Frontal cortex (tissue), 4 donors: Measurements from ENCODE around the gene FSIP1. TPM values are rescaled to one million over a fixed set of nuclear protein-coding genes. Genes with fewer than 3 reads are reported as not detected.

ENCODE experiments used
- DNase-seq, 2 donors: peaks; one replicate each; pipeline ENCODE4 v3.0.0; 2012; ENCODE audit warnings: low spot score in 2 of 2
- FAIRE-seq: peaks from 2 replicates; lab custom pipeline; 2012; peaks lifted over from hg19 to GRCh38; lab: Jason Lieb, UNC
- total RNA-seq: library from RNA; depleted of rRNA; stranded (reverse); fragments of >200 nt; gene quantifications from one replicate; pipeline ENCODE4 v1.2.3, GENCODE V29; 2014
- donor health status: control.
- donor health status: control.
- donor health status: control.

Gene FSIP1
- total RNA-seq, 1 donor from 2014 or later: 17.5 TPM

DNA sequence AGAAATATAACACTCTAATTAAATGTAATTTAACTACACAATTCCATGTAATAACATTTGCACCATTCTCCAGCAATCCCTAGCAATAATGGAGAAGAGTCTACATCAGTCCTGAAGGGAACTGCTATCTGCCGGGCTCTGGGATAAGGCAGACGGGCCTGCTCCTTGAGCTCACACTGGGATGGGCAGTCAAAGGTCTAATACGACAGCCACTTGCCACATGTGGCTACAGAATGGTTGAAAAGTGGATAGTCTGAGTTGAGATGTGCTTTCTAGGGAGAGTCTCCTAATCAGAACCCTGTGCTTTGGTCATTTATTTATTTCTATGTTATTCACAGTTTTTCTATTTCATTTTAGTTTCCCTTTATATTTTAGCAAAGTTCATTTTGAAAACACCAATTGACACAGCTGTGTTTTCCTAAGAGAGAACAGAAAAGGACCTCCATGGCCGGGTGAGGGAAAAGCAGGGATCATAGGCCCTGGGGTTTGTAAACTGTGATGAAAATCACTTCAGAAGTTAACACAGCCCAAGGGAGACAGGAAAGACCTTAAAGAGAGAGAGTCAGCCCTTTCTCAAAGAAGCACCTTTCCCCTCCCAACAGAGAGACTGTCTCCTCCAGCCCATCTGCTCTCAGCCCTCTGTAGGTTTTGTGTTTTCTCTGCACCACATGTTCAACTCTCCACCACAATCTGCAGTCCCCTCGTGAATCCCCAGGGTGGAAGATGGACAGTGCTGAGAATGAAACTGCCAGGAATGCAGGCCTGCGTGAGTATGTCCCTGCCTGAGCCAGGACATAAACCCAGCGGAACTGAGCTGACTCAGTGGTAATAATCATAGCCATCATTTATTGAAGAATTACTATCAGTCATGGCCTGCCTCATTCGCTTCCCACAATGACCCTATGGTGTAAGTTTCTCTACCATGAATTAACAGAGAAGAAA is 11.6 kb downstream of the FSIP1 start:
- no peak for FAIRE-seq
- no peak for DNase-seq

DNA sequence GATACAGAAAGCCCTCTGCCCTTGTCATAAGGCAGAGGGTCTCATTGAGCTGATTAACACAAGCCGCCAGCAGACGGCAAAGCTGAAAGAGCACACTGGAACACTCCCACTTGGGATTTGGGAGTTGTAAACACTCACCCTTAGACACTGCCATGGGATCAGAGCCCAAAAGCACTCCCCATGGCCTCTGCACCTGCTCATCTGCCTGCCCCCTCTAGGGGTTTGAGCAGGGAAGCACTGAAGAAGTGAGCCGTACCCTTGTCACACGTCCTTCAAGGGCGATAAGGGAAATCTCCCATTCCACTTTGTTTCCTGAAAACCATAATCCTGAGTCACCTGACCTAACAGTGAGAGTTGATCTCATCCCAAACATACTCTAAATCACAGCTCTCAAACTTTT is 14.7 kb downstream of the FSIP1 start:
- DNase-seq: no peak
- no peak for FAIRE-seq

DNA sequence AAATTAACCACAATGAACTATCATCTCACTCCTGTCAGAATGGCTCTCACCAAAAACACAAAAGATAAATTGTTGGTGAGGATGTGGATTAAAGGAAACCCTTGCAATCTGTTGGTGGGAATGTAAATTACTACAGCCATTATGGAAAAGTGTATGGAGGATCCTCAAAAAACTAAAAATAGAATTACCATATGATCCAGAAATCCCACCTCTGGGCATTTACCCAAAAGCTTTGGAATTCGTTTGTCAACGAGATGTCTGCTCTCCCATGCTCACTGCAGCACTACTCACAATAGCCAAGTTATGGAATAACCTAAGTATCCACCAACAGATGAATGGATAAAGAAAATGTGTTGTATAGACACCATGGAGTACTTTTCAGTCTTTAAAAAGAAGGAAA is 21.6 kb downstream of the FSIP1 start:
- DNase-seq: no peak
- FAIRE-seq: no peak

DNA sequence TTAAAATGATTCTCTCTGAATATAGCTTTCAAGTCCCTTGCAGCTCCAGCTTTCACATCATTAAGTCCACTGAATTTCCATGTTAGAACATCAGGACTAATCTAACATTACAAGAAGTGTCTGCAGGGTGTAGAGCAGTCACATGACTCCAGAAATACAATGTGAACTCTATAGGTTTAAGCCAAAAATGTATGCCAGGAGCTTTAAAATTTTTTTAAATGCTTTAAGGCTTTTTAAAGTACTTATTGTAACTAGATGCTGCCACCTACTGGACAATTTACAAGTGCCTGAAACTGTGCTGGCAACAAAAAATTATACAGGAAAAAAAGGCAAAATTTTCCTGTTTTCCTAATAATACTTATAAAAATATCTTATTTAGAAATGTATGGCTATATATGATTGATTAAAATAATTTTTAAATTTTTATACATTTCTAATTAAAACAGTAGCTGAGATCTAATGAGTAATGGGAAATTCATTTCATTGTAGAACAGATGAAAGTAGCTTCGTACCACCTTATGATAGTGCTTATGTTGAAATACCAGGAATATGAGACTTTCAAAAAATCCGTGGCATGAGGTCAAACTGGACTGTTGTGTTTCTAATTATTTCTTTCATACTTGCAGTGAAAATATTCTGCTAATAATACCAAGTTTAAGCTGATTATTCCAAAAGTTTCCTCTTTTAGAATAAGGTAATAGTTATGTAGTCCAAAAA is 25.7 kb downstream of the FSIP1 start:
- DNase-seq (no peak), FAIRE-seq (peak; percentile 86)

DNA sequence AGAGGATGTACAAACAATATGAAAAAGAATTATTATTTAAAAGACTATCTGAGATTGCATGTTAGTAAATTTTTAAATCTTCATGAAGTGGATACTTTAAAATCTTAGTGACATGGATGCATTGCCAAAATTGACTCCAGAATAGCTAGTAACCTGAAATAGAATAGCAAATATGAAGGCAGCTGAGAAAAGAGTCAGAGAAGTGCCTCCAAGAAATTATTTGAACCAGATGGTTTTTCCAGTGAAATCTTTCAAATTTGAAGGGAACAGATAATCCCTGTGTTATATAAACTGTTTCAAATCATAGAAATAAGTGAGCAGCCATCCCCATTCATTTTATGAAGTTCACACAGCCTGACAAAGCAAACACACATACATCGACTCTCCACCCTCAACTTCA is 29.6 kb downstream of the FSIP1 start:
- DNase-seq (no peak), FAIRE-seq (no peak)

DNA sequence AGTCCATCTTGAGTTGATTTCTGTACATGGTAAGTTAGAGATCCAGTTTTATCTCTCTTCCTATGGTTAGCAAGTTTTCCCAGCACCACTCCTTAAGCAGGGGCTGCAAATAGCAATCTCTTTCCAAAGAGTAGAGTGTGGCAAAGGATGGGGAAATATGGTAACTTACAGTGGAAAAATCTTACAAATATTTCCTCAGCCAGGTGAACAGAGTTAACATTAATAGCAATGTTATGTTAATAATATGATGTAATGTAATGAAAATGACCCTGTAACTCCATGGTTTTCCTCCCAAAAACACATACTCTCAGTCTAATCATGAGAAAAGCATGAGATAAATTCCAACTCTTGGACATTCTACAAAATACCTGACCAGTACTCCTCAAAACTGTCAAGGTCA is 30.4 kb downstream of the FSIP1 start:
- DNase-seq (no peak), FAIRE-seq (no peak)

DNA sequence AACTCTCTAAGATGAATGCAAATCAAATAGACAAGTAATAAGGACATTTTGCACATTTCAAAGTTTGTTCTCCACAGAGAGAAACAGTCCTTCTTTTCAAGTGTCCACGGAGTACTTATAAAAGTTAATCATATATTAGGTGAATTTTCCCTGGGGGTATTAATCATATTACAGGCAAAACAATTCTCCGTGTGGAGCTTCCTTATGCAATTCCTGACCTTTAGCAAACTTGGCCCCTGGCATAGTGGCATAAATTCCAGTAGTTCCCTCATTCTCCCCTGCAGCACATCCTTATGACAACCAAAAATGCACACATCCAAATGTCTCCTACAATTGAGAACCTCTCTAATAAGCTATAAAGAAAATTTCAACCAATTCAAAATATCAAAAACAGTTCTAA is 34.4 kb downstream of the FSIP1 start:
- FAIRE-seq (no peak), DNase-seq (no peak)

DNA sequence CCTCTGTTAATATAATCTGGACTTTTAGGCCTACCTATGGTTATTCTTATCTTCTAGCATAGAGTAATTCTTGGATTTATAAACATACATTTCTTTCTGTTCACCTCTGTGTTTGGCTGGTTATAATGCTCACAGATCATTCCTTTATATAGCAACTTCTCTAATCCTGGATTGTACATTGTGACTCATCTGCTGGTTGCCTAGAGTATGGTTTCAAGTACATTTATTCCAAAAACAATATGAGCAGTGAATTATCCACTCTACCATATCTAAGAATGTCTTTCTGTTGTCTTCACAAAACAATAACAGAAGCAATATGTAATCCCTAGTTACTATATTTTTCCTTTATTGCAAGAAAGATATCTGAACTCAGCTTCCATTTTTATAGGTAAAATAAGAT is 35.3 kb downstream of the FSIP1 start:
- FAIRE-seq: no peak
- no peak for DNase-seq

DNA sequence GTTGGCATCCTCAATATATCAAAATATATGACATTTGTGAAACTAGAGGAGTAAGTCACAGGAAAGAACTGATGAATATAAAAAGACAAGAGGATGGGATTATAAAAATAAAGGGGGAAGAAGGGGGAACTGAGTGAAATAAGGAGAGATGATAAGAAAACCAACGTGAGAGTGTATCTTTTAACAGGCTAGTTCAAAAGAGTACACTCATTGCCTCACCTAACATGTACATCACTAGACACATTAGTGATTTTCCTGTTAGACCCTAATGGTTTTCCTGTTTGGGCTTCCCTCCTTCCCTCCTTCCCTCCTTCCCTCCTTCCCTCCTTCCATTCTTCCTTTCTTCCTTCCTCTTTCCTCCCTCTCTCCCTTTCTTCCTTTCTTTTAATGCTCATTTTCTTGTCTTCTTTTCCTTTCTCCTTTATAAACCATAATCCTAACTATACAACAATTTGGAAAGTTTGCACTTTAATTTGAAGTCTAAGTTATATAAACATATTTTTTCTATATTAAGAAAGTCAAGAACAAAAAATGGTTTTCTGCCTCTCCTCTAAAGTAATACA is 35.8 kb downstream of the FSIP1 start:
- no peak for DNase-seq
- no peak for FAIRE-seq

DNA sequence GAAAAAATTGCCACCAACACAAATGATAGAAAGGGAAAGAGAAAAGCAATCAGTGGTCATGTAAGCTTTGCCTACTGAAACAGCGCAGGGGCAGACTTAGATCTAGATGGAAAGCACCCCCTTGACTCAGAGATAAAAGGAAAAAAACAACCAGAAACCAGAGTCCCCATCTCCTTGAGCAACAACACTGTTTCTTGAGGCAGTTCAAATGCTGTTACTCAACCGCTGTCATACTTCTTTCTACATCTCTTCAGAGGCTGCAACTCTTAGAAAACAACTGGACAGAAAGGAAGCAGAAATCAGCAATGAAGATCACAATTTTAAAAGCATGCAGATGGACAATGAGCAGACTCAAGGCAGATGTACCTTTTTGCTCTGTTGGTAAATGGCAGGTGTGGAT is 36.5 kb downstream of the FSIP1 start:
- FAIRE-seq (no peak), DNase-seq (no peak)

DNA sequence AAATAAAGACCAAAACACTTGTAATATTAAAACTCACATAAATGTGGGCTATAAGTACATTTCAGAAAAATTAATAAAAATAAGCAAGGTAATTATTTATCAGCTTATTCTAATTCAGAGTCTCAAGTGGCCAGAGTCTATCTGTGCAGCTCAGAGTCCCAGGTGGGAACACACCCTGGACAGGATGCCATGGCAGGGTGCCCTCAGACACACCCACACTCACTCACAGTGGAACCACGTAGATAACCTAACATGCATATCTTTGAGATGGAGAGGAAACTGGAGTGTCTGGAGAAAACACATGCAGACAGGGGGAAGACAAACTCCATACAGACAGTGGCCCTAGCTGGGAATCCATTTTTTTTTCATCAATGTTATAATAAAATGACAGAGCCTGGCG is 37.2 kb downstream of the FSIP1 start:
- DNase-seq (no peak), FAIRE-seq (no peak)

DNA sequence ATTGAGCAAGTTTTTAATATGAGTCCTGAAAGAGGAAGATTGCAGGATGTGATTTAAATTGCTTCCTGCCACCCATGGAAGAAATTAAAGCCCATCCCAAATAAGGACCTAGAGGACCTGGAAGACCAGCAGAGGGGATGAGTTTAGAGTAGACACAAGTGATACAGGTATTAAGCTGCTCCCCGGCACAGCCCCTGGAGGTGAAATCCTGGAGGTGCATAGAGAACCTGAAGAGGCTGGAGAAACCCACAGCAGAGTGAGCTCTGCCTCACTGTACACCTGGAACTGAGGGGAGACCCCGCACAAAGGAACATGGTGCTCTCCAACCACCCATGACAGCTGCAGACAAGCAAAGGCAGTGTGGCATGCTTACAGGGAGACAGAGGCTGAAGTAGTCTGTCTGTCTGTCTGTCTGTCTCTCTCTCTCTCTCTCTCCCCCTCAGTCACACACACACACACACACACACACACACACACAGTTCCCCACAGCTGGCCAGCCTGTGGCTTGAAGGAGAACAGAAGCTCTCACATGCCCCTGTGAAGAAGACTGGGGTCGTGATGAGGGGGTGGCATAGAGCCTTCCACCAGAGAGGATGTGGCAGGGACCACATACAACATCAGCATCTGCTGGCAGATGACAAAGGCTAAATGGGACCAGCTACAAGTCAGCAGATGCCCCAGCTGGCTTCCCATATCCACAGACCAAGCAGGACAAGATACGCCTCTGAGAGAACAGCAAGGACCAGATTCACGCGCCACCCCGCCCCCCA is 38.1 kb downstream of the FSIP1 start:
- DNase-seq (no peak), FAIRE-seq (no peak)

DNA sequence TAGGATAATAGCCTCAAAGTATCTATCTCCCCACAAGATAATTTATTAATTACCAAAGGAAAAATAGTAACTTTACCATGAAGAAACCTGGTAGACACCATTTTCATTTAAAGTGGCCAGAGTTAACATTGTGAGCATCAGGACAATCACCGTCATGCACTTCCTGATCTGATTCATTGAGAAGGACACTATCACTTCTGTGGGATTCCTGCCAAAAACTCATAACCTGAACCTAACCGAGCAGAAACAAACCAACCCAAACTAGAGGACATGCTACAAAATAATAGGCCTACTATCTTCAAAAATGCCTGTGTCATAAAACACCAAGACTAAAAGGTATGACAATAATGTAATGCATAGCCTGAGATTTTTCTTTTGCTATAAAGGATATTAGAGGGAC is 39.0 kb downstream of the FSIP1 start:
- no peak for FAIRE-seq
- no peak for DNase-seq

DNA sequence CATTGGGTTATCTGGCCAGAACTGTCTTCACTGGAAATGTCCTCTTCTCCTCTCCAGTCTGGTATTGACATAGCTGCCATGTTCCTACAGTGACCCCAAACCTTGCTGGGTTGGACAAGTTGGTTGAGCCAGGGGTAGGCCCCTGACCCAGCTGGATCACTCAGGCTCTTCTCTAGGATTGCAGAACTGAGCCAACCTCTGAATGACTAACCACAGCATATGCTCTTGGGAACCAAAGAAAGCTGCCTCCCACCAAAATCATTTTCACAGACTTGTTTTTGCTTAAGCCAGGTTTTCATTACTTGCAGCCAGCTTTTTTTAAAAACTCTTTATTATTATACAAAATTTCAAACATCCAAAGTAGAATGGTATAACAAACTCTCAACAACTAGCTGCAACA is 41.4 kb downstream of the FSIP1 start:
- FAIRE-seq (no peak), DNase-seq (no peak)

DNA sequence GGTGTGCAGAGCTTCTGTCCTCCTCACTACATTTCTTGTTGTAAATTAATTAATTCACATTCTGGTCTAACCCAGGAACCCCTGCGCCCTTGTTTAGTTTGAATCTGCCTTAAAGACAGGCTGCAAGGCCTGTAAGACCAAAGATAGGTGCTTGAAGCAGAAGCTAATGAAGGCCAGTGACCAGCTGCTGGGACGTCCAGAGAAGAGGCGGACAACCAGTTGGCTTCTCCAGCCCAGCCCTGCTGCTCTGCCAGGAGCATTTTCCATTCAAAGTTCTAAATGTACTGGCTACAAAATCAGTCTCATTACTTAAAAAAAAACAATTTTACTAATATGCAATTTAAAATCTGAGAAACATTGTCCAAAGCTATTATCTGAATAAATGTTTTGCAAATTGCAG is 43.6 kb downstream of the FSIP1 start:
- DNase-seq: no peak
- FAIRE-seq: no peak

DNA sequence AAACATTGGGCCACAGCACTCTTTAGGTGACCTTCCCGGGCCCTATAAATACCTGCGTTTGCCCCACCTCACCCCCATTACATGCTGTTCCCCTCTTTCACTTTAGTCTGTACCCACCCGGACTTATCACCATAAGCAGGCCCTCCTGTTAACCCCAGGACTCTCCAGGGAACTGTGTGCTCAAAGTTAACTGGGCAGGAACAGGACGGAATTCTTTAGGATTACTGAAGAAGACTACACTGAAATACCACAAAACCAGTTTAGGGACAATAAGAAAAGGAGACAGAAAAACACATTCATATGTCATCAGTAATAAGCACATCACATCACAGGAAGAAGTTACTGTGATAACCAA is 45.5 kb downstream of the FSIP1 start:
- FAIRE-seq: no peak
- no peak for DNase-seq

DNA sequence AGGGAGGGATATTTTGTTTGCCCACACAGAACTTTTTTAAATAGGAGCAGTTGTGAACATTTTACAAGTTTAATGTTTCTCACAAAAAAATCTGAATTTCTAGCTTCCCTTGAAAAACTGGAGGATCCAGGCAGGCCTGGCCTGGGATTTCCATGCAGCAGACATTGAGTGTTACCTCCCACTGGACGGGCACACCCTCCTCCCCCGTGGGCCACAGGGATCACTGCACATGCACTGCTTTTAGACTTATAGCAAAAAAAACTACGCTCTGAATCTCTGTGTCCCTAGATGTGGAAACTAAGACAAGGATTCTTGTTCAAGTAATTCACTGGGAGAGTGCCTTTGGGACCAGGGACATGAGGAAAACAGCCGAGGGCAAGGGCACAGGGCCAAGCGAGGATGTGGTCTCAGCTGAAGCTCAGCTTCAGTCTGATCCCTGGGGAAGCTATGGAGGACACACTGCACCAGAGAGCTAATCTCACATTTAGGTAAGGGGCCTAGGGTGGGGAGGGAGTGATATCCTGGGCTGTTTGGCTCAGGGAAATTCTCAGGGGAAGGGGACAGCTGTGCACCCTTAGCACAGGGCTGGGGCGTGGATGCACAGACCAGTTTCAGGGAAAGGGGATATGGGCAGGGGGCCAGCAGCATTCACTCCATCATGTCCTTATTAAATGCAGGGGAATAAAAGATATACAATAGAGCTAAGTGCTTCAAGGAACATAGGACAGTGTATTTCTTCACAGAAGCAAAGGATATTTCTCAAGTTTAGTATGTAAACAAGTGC is 46.0 kb downstream of the FSIP1 start:
- no peak for DNase-seq
- no peak for FAIRE-seq

DNA sequence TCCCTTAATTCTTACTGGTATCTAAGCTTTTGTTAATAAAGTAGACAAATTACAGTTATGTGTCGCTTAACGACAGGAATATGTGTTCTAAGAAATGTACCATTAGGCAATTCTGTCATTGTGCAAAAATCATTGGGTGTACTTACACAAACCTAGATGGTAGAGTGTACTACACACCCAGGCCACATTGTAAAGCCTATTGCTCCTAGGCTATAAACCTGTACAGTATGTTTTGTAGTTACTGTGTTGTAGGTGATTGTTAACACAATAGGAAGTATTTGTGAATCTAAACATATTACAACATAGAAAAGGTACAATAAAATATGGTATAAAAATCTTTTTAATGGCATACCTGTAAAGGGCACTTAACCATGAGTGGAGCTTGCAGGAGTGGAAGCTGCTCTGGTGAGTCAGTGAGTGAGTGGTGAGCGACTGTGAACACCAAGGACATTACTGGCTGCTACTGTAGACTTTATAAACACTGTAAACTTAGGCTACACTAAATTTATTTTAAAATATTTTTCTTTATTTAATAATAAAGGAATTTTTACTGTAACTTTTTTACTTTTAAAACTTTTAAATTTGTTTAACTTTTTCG is 47.4 kb downstream of the FSIP1 start:
- FAIRE-seq (peak; percentile 94), DNase-seq (no peak)

DNA sequence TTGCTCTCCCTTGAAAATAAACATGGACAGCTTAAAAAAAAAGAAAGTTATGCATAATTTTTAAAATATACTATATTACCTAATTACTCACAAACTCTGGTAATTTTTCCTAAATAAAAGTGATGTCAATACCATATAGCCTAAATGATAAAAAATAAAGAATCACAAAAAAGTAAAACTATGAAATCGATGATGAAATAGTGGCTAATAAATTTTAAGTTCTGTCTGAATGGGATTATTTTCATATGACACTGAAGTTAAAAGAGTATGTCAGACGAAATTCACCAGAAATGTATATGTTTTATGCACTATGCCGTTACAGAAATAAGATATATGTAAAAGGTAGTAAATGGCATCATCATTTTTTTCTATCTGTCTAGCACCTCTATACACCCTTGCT is 51.4 kb downstream of the FSIP1 start:
- DNase-seq (no peak), FAIRE-seq (peak; percentile 50)
